Measurements from ENCODE around the gene CFAP157.
"Not testable (repeated sequence)": the region's sequence is repeated elsewhere in the genome, so short reads cannot be mapped to it uniquely, and the experiment has no call there.

The CFAP157 gene

DNA sequence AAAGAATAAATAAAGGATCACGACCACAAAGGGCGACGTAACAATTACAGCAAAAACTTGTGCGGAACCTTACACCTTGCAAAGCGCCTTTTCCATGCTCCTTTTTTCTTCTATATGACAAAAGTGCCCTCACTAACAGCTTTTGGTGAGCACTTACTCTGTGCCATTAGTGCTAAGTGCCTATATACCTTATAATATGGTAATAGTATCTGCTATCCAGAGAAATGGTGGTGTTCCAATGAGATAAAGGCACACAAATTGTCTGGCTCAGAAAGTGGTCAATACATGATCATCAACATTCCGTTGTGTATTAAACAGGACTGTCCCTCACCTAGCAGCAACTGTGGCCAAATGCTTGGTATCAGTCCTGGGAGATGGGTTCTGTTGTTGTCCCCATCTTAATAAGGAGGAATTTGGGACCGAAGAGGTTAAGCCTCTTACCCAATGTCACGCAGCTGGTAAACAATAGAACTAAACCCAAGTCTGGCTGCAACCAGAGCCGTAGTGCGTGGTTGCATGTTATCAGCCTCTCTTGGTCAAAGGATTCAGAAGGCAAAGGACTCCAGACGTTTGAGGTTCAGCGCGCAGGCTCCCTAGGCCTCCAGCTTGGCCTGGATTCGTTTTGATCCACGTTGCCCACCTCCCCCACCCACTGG lies 28.9 kb downstream of the CFAP157 start:
- DNase-seq (ENCODE audit: low read depth): no peak

DNA sequence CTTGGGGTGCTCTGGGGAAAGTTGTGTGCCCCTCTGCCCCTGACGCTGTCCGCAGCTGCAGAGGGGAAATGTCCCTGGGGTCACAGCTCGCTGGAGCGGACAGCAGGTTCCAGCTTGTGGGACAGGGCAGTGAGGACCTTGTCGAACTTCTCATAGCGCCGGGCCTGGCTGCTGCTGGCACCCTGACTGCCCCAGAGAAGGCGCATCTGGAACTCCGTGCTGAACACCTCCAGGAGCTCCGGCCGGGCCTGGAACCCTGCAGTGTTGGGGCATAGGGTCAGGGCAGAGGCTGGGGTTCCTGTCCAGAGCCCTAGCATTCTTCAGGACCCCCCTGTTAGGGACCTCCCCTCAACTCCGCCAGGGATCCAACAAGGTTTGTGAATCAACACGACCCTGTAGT lies 31.9 kb downstream of the CFAP157 start:
- no peak for DNase-seq (ENCODE audit: low read depth)

DNA sequence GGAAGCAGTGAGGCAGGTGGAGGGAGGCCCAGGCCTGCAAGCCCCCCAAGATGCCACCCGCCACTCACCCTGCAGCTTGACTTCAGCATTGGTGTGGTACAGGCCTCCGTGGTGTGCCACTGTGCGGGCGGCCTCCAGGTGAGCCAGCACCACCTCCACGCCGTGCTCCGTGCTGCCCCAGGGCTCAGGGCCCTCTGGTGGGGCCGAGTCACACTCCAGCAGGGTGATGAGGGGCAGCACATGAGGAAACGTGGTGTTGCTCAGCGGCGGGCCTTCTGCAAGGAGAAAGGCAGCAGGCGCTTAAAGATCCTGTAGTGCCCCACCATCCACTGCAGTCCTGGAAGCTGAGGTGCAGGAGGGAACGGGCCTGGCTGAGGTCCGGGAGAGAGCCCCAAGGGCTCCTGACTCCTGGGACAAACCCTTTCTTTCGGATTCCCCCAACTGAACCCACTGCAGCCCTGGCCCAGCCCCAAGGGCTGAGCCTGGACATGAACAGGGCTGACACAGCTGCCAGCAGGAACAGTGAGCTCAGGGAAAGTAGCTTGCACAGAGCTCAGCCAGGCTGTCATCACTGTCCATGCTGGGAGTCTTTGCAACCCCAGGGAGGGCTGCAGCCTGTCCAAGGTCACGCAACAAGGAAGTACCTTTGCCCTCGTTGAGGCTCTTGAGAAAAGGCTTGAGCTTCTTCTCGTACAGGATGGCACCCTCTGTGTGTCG lies 33.0 kb downstream of the CFAP157 start:
- no peak for DNase-seq (ENCODE audit: low read depth)

DNA sequence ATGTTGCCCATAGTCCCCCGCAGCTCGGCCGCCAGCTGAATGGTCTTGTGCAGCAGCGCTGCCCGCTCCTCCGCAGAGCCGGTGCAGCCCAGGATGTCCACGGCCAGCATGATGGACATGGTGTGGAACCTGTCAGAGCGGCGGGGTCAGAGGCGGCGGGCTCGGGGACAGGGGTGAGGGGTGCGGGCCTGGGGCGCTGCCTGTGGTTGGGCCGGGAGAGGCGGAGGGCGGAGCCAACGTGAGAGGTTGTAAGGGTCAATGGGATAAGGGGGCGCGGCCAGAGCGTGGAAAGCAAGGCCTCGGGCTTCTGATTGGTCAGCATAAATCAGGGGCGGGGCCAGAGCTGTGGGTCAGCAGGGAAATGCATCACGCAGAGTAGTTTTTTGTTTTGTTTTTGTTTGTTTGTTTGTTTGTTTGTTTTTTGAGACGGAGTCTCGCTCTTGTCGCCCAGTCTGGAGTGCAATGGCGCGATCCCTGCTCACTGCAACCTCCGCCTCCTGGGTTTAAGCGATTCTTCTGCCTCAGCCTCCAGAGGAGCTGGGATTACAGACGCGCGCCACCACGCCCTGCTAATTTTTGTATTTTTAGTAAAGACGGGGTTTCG lies 35.1 kb downstream of the CFAP157 start:
- no peak for DNase-seq (ENCODE audit: low read depth)

DNA sequence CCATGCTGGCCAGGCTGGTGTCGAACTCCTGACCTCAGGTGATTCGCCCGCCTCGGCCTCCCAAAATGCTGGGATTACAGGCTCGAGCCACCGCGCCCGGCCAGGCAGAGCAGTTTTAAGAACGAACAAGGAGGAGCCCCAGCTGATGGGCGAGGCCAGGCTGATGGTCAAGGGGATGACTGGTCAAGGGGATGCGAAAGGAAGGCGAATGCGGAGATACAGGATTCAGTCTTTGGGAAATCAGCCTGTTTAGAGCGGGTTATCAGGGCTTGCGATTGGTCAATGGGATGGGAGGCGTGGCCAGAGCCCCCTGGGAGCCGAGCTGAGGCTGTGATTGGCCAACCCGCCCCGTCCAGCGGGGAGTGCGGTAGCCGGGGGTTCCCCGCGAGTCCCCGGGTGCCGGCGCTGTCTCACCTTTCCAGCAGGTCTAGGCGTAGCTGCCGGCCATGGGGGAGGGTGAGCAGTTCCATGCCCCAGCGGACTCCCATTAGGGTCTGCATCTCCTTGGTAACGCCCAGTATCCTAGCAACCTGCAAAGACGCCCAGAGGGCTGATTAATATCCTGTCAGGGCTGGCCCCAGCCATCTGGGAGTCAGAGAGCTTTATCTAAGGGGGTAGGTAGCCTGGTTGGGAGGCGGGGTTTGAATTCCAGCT lies 35.8 kb downstream of the CFAP157 start:
- DNase-seq (ENCODE audit: low read depth): no peak

DNA sequence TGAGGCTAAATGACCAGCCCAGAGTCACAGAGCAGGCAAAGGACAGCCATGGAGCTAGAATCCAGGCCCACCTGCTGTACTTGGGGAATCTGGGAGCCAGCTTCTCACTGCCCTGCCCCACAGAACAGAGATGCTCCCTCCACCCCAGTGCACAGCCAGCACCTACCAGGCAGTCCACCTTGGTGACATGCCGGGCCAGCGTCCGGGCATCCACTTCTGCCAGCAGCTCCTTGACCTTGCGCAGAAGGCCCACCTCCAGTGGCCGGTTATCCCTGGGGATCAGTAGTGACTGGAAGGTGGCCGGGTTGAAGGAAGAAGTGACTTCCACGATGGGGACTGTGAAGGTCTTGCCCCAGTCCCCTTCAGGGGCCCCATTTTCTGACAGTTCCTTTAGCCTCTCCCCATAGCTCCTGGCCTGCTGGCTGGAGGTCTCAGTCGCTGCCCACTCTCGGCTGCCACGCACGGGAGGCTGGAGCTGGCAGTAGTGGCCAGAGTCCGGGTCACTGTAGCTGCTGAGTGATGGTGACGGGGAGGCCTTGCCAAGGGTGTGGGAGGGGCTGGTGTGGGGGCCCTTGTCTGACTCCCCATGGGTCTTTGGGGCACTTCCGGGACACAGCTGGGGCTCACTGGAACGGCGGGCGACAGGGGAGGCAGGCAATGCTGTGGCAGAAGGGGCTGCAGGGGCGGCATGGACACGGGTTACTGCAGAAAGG lies 37.8 kb downstream of the CFAP157 start:
- no peak for DNase-seq (ENCODE audit: low read depth)

DNA sequence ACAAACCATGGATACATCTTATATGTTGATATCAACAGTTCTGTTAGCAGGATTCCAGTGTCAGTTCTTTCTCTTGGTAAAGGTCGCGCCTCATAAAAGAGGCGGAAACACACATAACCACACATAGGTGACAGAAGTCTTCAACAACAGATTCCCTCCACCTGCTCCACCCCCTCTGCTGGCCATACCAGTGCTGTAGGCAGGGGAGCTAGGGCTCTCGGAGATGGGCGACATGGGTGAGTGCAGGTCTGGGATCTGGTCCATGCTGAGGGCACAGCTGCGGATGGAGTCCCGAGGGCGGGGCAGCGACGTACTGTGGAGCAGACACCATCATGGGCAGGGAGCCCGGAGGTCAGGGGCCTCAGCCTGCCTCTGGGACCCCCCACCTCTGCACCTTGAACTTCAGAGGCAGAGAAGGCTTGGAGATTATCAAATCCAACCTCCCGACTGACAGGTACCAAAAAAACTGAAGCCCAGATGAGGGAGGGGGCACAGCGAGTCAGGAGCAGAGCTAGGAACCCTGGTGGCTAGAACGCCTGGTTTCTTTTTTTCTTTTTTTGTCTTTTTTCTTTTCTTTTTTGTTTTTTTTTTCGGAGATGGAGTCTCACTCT lies 40.3 kb downstream of the CFAP157 start:
- no peak for DNase-seq (ENCODE audit: low read depth)

DNA sequence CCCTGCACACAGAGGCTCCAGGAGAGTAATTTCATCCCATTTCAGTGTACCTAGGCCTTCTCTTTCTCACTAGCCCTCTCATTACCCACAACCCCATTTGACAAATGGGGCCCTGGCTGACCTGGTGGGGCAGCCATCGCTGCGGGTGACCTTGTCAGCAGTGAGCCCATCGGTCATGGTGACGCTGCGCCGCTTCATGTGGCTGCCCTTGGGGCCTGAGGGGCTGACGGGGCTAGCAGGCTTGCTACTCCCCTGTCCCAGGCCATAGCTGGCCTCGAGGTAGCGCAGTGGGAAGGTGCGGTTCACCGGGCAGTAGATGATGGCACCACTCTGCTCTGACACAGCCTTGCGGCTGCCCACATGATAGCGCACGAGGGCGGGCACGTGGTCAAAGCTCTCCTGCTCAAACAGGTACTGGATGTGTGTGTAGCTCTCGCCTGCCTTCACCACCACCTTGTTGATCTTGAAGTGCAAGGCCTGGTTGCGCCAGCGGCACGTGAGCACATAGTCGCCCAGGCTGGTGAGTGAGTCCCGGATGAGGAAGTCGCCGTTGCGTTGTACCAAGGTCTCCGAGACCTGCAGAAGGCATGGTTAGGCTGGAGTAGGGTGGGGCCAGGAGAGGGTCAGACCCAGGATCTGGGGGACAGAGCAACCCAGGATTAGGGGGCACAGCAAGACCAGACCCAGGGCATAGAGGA lies 42.5 kb downstream of the CFAP157 start:
- no peak for DNase-seq (ENCODE audit: low read depth)

DNA sequence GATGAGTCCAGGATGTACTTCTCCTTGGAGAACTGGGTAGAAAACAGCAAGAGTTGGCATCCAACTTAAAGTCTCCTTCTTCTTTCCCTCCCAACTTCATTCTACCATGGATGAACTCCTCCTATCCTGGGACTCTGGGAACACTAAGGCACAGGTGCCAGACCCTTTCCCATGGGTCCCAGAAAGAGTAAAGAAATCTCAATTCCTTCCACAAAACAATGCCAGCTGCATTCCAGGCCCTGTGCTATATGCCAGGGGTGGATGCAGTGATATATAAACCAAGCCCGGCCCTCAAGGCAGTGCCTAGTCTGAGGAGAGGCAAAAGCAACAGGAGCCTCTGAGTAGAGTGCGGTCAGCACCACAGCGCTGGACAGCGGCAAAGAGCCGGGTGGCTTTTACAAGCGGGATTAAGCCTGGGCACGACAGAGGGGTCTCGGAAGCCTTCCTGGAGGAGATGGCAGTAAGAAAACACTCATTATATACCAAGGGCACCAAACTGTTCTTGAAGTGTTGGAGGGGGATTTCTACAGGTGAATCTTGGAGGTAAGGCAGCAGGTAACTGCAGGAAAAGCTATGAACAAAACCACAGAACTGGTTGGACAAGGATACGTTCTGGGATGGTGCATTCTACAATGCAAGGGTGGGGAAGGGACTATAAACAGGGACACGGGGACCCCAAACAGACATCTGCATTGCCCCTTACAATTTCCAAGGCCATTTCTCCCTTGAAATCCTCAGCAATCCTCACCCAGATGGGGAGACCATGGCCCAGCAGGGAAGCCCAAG lies 44.7 kb downstream of the CFAP157 start:
- DNase-seq (ENCODE audit: low read depth): no peak

DNA sequence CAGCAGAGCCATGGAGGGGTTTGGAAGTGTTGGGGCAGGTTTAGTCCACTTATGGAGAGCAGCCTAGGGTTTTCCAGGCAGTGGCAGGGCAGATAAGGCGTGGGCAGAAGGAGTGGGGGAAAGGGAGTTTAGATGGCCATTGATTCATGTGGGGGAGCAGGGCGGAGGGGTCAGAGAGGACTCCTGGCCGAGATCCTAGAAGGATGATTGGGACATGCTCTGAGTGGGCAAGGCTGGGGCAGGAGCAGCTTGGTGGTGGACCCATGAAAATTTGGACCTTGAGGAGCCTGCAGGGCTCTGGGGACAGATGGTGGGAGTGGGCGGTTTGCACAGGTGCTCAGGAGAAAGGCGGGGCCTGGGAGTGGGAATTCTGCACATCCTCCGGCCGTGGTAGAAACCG lies 46.4 kb downstream of the CFAP157 start:
- DNase-seq (ENCODE audit: low read depth): no peak

DNA sequence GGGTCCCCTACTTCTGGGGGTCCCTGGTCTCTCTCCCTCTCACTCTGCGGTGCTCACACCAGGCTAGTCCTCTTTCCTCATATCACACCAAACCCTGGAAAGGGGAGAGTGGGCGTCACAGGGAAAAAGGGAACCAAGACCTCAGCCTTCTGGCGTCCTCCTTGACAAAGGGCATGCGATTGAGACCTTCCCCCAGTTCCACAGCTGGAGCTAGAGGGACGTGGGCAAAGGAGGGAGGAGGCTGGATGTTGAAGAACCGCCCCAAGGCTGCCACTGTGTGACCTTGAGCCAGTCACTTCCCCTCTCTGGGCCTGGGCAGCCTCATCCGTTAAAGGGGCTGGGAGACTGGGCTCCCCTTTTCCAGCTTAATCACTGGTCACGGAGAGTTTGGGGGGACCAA lies 46.8 kb downstream of the CFAP157 start:
- DNase-seq (ENCODE audit: low read depth): no peak

DNA sequence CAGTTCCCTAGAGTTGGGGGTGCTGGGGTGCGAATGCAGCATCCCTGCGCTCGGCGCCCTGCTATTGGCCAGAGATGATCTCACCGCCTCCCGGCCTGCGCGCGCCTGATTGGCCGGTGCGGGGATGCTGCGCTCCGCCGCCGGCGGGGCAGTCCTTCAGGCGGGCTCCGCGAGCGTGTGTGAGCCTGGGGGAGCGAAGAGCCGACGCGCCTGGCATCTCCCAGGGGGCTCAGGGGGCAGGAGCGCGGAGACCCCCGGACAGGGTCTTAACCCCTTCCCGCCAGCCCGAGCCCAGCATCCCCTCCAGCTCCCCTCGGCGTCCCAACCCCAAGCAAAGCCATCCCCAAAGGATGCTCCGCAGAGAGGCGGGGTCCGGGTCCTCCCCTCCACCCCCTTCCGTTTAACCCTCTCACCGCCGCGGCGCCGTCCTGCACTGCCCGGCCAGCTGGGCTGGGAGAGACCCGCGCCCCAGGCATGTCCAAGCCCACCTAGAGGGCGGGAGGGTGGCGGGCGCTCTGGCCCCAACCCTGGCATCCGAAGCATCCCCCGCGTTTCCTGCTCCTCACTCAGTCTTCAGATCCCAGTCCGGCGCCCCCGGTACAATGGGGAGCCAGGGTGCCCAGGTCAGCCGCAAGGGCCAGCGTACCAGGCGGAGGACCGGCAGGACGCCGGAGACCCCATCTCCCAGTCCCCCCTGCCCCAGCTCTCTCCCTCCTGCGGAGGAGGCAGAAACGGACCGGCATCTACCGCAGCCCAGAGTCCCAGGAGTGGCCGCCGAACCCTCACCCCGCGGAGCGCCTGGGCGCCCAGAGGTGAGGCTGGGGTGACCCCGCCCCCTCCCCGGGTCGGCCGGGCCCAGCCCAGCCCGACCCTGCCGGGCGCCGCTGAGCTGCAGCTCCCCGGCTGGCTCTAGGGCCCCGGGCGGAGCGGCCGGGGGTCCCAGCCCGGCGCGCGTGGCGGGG lies 47.6 kb downstream of the CFAP157 start:
- DNase-seq (ENCODE audit: low read depth): no peak

DNA sequence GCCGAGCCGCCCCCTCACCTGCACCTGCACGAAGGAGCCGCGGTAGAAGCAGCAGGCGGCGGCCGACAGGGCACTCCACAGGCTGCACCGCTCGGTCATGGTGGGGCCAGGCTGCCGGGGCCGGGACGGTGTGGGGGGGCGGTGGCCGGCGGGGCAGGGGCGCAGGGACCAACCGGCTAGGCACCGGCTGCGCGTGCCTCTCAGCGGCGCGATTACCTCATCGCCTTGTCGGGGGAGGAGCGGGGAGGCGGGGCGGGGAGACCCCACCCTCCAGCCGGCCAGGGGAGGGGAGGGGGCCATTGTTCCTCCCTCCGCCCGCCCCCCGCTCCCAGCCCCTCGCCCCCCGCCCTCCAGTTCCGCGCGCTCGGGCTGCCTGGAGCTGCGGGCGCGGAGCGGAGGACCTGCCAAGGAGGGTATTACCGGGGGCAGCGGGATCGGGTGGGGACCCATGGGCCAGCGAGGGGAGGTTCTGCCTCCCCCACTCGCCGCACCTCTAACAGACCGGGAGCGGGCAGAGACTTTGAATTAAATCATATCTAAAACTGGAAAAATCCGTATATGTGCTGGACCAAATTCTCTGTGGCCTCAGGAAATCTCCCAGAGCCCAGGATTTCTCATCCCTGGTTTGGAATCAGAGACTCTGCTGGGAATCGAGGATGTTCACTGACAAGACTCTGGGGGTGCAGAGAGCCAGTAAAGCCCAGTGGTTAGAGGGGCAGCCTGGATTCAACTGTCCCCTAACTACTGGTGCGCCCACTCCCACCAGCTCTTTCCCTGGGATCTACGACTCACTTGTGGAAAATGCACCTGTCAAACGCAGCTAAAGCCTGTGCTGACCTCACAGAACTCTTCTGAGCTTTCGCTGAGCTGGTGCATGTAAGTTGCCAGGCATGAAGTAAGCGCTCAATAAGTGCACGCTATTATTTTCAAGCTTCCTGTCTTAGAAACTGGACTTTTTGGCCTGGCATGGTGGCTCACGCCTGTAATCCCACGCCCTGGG lies 48.6 kb downstream of the CFAP157 start:
- DNase-seq (ENCODE audit: low read depth): no peak

DNA sequence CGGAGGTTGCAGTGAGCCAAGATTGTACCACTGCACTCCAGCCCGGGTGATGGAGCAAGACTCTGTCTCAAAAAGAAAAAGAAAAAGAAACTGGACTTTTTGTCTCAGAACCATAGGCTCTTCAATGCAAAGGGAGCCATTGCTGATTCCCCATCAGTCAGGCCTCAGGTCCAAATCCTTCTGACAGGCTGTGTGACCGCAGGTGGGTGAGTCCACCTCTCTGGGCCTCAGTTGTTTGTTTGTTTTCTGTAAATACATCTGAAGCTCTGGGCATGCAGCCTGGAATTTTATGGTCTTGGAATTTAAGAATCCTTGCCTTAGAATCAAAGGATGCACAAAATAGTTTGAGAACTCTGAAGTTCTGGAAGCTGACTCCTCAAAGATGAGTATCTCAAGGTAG lies 49.4 kb downstream of the CFAP157 start:
- DNase-seq (ENCODE audit: low read depth): no peak

DNA sequence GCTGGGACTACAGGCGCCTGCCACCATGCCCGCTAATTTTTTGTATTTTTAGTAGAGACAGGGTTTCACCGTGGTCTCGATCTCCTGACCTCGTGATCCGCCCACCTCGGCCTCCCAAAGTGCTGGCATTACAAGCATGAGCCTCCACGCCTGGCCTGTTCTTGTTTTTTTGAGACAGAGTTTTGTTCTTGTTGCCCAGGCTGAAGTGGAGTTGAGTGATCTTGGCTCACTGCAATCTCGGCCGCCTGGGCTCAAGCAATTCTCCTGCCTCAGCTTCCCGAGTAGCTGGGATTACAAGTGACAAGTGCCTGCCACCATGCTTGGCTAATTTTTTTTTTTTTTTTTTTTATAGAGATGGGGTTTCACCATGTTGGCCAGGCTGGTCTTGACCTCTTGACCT lies 50.0 kb downstream of the CFAP157 start:
- not testable (repeated sequence) for DNase-seq (ENCODE audit: low read depth)

DNA sequence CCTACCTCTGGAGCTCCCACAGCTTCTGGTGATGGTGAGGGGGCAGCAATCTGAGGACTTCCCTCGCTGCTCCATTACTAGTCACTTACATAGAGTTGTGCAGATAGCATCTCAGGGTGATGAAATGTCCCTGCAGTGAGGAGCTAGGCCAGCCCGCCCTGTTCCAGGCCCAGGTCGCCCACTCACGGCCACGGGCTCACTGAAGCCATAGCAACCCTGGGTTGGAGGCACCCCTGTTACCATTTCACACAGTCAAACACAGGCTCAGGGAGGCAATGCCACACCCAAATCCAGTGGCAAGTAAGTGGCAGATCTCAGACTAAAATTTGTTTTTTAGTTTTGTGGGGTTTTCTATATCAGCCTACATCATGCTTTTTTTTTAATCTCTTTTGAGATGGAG lies 52.1 kb downstream of the CFAP157 start:
- DNase-seq (ENCODE audit: low read depth): no peak

DNA sequence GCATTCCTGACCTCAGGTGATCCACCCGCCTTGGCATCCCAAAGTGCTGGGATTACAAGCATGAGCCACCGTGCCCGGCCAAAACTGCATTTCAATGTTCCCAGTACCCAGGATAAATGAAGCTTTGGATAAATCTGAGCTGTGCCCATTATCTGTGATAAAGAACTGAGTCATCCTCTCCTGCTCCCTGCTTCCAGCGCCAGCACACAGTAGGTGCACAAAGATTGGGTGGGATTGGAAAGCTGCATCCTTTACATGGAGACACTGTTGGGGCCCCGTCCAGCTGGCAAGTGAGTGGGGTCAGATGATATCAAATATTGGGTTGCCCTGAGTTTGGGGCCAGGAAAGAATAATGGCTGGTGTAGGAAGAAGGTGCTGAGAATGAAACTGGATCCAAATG lies 54.3 kb downstream of the CFAP157 start:
- no peak for DNase-seq (ENCODE audit: low read depth)

DNA sequence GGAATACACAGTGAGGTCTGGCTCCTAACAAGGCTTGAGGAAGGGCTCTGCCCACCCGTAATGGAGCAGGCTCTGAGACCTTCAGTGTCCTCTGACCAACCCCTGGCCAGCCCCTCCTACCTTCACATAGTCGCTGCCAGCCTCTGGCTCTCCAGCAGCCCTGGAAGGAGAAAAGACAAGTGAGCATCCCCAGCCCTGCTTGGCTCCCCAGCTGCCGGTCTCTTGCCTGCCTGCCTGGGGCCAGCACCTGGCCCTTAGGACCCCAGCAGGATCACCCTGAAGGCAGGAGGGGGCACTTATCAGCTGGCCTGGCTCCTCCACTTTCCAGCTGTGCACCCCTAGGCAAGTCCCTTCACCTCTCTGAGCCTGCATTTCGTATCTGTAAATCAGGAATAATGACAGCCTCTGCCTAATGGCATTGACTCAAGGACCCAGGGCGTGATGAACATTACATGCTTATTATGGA lies 54.7 kb downstream of the CFAP157 start:
- DNase-seq (ENCODE audit: low read depth): no peak
